Thoracic aorta (tissue), 2 donors: Measurements from ENCODE around the gene IFT88. TPM values are rescaled to one million over a fixed set of nuclear protein-coding genes. Genes with fewer than 3 reads are reported as not detected.

Experiments
- ATAC-seq: fragments of 150-250 bp; one replicate; pipeline ENCODE4 v1.8.0; 2017; ENCODE audit warnings: low read depth; ENCODE audit not compliant: insufficient number of reproducible peaks, low FRiP score
- DNase-seq: peaks from one replicate; pipeline ENCODE4 v3.0.0-alpha.2; 2020; ENCODE audit warnings: low spot score
- H3K27ac ChIP-seq, 2 donors: fragments of 200-600 bp; sonication (generic); 1 replicate in 1 of 2; 2 replicates in 1 of 2; pipeline ENCODE4 v1.5.1; 2016; ENCODE audit warnings: mild to moderate bottlenecking in 2 of 2, moderate library complexity in 2 of 2
- H3K27me3 ChIP-seq: fragments of 200-600 bp; sonication (generic); replicated peaks from 2 replicates; pipeline ENCODE4 v1.6.0; 2016; ENCODE audit warnings: mild to moderate bottlenecking; ENCODE audit not compliant: insufficient read depth
- H3K36me3 ChIP-seq: fragments of 200-600 bp; sonication (generic); one replicate; pipeline ENCODE4 v1.5.1; 2016
- H3K4me1 ChIP-seq, 2 donors: fragments of 200-600 bp; sonication (generic); 1 replicate in 1 of 2; 2 replicates in 1 of 2; pipeline versions ENCODE4 v1.5.1 to v1.6.0; 2016; ENCODE audit warnings: low read depth in 2 of 2, mild to moderate bottlenecking in 1 of 2; ENCODE audit not compliant: control insufficient read depth in 1 of 2
- H3K4me3 ChIP-seq: fragments of 200-600 bp; sonication (generic); 2 replicates; pipeline ENCODE4 v1.5.1; 2016; ENCODE audit warnings: mild to moderate bottlenecking
- H3K9me3 ChIP-seq: fragments of 200-600 bp; sonication (generic); 2 replicates; pipeline ENCODE4 v1.5.1; 2016
- CTCF ChIP-seq: fragments of 200-600 bp; sonication (generic); IDR thresholded peaks from one replicate; pipeline ENCODE4 v1.5.1; 2019; ENCODE audit warnings: antibody characterized with exemption
- total RNA-seq, 2 donors: library from RNA; depleted of rRNA; stranded (reverse); fragments of >200 nt; gene quantifications; one replicate each; pipeline versions ENCODE4 v1.1.0 to v1.2.3, GENCODE V29; 2016

Gene IFT88
- total RNA-seq, 2 donors from 2014 or later = 8.8 to 13.0 TPM

GRCh38 chr13:20667857-20668437 lies 101.0 kb downstream of the IFT88 start:
- no peak for TF ChIP-seq CTCF
- Histone ChIP-seq H3K4me1 (peaks cover 0 to 2% of the 10 kb centered on the region in 2 donors), H3K27ac (no peak overlapping the region), H3K9me3 (no peaks in the 10 kb centered on the region), H3K36me3 (peaks cover 4% of the 10 kb centered on the region), H3K4me3 (no peak overlapping the region), H3K27me3 (no peaks in the 10 kb centered on the region)
- DNase-seq = no peak
- no peak for ATAC-seq

- Histone ChIP-seq H3K4me1 (peaks cover 0 to 14% of the 10 kb centered on the region in 2 donors), H3K4me3 (no peak overlapping the region), H3K36me3 (no peaks in the 10 kb centered on the region), H3K9me3 (no peaks in the 10 kb centered on the region), H3K27me3 (no peaks in the 10 kb centered on the region), H3K27ac (no peak overlapping the region)
- DNase-seq (no peak), ATAC-seq (no peak)
- TF ChIP-seq CTCF = no peak
These were observed 102.2 kb downstream of the IFT88 start for GRCh38 chr13:20669162-20669561.

- H3K36me3 ChIP-seq = no peaks in the 10 kb centered on the region
- H3K9me3 ChIP-seq = no peaks in the 10 kb centered on the region
- peaks cover 0 to 14% of the 10 kb centered on the region in 2 donors for H3K4me1 ChIP-seq
- H3K27me3 ChIP-seq = no peaks in the 10 kb centered on the region
- DNase-seq (no peak), ATAC-seq (no peak)
- H3K27ac ChIP-seq = no peak overlapping the region
- no peak overlapping the region for H3K4me3 ChIP-seq
- TF ChIP-seq CTCF = no peak
These were observed 104.8 kb downstream of the IFT88 start for GRCh38 chr13:20671789-20672188.

- H3K27me3 ChIP-seq = no peaks in the 10 kb centered on the region
- H3K4me1 ChIP-seq = peaks cover 0 to 14% of the 10 kb centered on the region in 2 donors
- ATAC-seq = no peak
- H3K36me3 ChIP-seq = no peaks in the 10 kb centered on the region
- no peak for TF ChIP-seq CTCF
- H3K9me3 ChIP-seq = no peaks in the 10 kb centered on the region
- no peak overlapping the region for H3K4me3 ChIP-seq
- DNase-seq = no peak
- H3K27ac ChIP-seq = no peak overlapping the region
These were observed 105.8 kb downstream of the IFT88 start for GRCh38 chr13:20672772-20673171.

- ATAC-seq = no peak
- no peaks in the 10 kb centered on the region for H3K27me3 ChIP-seq
- no peak overlapping the region for H3K4me3 ChIP-seq
- no peak overlapping the region for H3K27ac ChIP-seq
- H3K36me3 ChIP-seq = no peaks in the 10 kb centered on the region
- peaks cover 0 to 14% of the 10 kb centered on the region in 2 donors for H3K4me1 ChIP-seq
- no peaks in the 10 kb centered on the region for H3K9me3 ChIP-seq
- no peak for DNase-seq
- no peak for TF ChIP-seq CTCF
These were observed 106.8 kb downstream of the IFT88 start for GRCh38 chr13:20673715-20674114.
